Activated CD4-positive, alpha-beta T cell treated with anti-CD3 and anti-CD28 coated beads for 1 hour (primary cell): ENCODE measurements around the gene LACTBL1.

ENCODE experiments used
- DNase-seq: peaks from one replicate; pipeline ENCODE4 v3.0.0-alpha.2; 2020

LACTBL1 gene

DNA sequence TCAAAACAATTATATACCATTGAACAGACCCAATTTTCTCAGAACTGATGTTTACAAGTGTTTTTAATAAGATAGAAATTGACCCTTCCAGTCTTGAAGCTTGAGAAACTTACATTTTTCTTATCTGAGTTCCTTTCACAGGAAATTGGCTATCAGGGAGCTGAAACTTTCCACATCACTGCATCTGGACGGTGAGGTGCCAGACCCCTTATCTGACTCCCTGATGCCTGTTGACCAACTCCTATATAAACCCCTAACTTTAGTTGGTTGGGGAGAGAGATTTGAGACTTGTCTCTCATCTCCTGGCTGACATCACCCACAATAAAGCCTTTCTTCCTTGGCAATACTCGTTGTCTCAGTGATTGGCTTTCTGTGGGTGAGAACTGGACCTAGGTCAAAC lies 31.4 kb downstream of the LACTBL1 start:
- no peak for DNase-seq

GRCh38 chr1:22936681-22937080 lies 36.0 kb downstream of the LACTBL1 start:
- DNase-seq: no peak

- no peak for DNase-seq
Measured at GRCh38 chr1:22935433-22935832, 37.2 kb downstream of the LACTBL1 start.

- DNase-seq: no peak
Measured at GRCh38 chr1:22932803-22933470, 39.7 kb downstream of the LACTBL1 start.

GRCh38 chr1:22930240-22930912 lies 42.3 kb downstream of the LACTBL1 start:
- no peak for DNase-seq

DNA sequence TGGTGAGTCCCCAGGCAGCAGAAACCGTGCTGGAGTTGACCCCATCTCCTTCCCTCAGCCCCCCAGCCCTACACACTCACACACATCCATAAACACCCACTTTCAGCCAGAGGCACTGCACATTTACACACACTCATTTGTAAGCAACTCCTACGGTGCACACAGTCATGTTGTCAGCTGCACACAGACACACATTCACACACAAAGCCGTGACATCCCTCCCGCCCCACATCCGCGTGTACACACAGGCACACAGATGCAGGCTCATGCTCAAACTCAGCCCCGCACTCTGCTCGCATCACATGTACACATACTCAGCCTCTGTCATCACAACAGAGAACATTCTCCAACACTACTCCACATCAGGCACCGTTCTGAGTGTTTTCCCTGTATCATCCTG lies 47.6 kb downstream of the LACTBL1 start:
- no peak for DNase-seq

DNA sequence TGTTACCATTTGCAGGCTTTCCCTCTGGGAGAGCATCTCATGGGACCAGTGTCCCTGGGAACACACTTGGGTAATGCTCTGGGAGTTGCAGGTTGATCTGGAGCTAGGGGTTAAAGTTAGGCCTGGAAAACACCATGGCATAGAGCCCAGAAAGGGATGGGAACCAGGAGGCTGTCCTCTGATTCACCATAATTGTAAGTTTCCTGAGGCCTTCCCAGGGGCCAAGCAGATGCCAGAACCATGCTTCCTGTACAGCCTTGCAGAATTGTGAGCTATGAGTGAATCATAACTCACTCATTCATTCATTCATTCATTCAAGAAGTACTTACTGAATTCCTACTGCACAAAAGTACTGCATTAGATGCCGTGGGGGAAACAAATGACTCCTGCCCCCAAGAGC lies 50.0 kb downstream of the LACTBL1 start:
- DNase-seq: no peak

GRCh38 chr1:22921452-22922126 lies 51.1 kb downstream of the LACTBL1 start:
- no peak for DNase-seq

DNA sequence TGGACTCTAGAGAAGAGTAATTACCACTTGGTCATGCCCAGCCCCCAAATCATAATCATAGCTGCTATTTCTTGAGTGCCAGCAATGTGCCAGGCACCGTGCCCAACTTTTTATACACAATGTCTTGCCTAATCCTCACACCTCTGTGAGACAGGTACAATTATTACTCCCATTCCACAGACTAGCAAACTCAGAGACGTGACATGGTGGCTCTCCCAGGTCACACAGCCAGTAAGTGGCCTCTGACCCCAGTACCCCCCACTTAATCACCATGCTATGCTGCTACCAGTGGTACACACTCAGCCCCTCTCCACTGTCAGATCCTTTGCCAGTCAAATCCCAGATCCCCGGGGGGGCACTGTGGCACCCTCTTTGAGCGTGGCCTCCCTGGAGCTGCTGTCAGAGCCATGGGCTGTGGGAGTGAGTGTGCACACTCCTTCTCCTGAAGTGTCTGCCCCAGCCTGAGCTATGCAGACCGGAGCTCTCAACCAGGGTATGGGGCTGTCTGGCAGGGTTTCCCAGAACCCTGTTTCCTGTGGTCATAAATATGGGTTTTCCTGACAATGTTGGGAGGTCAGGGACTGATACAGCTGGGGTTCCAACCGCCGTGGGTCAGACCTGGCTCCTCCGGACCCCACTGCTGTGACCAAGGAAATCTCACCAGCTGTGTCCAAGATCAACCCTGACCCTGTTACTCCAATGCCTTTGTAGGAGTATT lies 51.8 kb downstream of the LACTBL1 start:
- DNase-seq: no peak

- no peak for DNase-seq
Measured at GRCh38 chr1:22920026-22920733, 52.5 kb downstream of the LACTBL1 start.

GRCh38 chr1:22919341-22920025 lies 53.2 kb downstream of the LACTBL1 start:
- DNase-seq: no peak

- no peak for DNase-seq
Measured at GRCh38 chr1:22918644-22919043, 54.0 kb downstream of the LACTBL1 start.

DNA sequence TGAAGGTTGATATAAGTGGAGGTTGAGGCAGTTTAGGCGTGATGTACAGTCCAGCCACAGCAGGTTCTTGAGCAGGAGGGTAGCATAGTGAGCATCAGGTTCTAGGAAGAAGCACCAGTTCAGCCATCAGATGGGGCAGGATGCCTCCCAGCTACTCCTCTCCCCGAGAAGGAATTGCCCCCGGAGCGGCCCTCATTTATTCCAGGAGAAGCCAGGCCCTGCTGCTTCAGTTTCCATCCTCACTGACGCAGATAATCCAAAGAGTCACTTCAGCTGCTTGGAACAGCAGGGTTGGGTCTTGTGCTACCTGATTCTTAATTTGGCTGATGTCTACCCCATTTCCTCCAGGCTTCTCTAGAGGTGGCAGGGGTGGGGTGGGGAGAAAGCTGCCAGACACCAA lies 54.7 kb downstream of the LACTBL1 start:
- DNase-seq: no peak

- DNase-seq: no peak
Measured at GRCh38 chr1:22916471-22916820, 56.2 kb downstream of the LACTBL1 start.

- DNase-seq: no peak
Measured at GRCh38 chr1:22915816-22916470, 56.7 kb downstream of the LACTBL1 start.

DNA sequence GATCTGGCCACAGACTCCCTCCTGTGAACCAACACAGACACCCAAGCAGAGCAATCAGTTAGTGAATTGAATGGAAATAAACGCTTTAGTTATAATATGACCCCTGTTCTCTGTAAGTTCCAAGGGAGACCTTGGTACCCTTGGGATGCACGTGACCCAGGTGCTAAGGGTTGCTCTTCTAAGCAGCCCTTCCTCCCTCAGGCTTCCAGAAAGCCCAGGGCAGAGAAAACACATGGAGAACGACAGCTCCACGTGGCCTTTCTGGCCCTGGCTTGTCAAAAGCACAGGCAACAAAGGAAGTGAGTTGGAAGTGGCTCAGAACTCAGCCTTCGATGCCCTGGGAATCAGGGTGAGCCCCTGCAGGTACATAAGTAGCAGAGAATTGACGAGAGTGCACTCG lies 57.4 kb downstream of the LACTBL1 start:
- no peak for DNase-seq

- no peak for DNase-seq
Measured at GRCh38 chr1:22914633-22915217, 57.9 kb downstream of the LACTBL1 start.

DNA sequence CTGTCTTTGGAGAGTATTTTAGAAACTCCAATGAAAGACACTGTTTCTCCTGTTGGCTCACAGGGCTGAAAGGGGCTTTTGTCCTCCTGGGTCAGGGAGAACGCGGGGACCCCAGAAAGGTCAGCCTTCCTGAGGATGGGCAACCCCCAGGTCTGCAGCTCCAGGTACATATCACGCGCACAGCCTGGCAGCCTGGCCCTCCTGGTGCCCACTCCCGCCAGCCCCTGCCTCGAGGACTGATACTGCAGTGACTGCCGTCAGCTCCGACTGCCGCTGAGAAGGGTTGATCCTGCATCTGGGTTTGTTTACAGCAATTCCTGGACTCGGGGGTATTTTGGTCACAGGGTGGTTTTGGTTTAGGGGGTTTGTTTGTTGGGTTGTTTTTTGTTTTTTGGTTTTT lies 58.5 kb downstream of the LACTBL1 start:
- DNase-seq: no peak

GRCh38 chr1:22913421-22914141 lies 59.1 kb downstream of the LACTBL1 start:
- DNase-seq: no peak

- DNase-seq: no peak
Measured at GRCh38 chr1:22912311-22912710, 60.4 kb downstream of the LACTBL1 start.
